ENCODE data around the gene ITGB1BP1.

The ITGB1BP1 gene

GRCh38 chr2:9404451-9404850 lies 18.9 kb downstream of the ITGB1BP1 start:
- POLR2A ChIA-PET = no interaction called here
- CTCF ChIA-PET = no interaction called here

GRCh38 chr2:9403924-9404323 lies 19.4 kb downstream of the ITGB1BP1 start:
- DNase-seq (ENCODE audit: extremely low spot score) = no peak
- TF ChIP-seq SP1 (IDR thresholded peaks at IDR 0.05) (no peak), ELF4 (IDR thresholded peaks at IDR 0.05) (no peak), LEF1 (IDR thresholded peaks at IDR 0.05; ENCODE audit: borderline replicate concordance) (no peak), TARDBP (IDR thresholded peaks at IDR 0.05) (no peak), CTBP1 (IDR thresholded peaks at IDR 0.05; ENCODE audit: borderline replicate concordance) (no peak), L3MBTL2 (conservative IDR thresholded peaks at IDR 0.05) (no peak), HDGF (IDR thresholded peaks at IDR 0.05; ENCODE audit: borderline replicate concordance) (no peak)
- ChIA-PET CTCF (no interaction called here), POLR2A (no interaction called here)

More at GRCh38 chr2:9404451-9404850, 18.9 kb downstream of the ITGB1BP1 start:
- TF ChIP-seq CTBP1 (IDR thresholded peaks at IDR 0.05; ENCODE audit: borderline replicate concordance) = no peak
- no peak for TF ChIP-seq NFRKB (IDR thresholded peaks at IDR 0.05)
- no peak for DNase-seq (ENCODE audit: extremely low spot score)

GRCh38 chr2:9401646-9402371 lies 21.5 kb downstream of the ITGB1BP1 start:
- TF ChIP-seq HDGF (IDR thresholded peaks at IDR 0.05; ENCODE audit: borderline replicate concordance) = no peak
- TF ChIP-seq FOXM1 (IDR thresholded peaks at IDR 0.05; ENCODE audit: borderline replicate concordance) = no peak
- no peak for TF ChIP-seq SP1 (IDR thresholded peaks at IDR 0.05)
- no peak for TF ChIP-seq SUZ12 (IDR thresholded peaks at IDR 0.05)
- no peak for TF ChIP-seq PKNOX1 (IDR thresholded peaks at IDR 0.05)
- no peak for TF ChIP-seq ARNT (IDR thresholded peaks at IDR 0.05)
- no peak for TF ChIP-seq L3MBTL2 (conservative IDR thresholded peaks at IDR 0.05)
- TF ChIP-seq TARDBP (IDR thresholded peaks at IDR 0.05) = no peak
- no peak for TF ChIP-seq ZNF384 (IDR thresholded peaks at IDR 0.05)
- TF ChIP-seq FOXA1 (IDR thresholded peaks at IDR 0.05) = no peak
- no peak for TF ChIP-seq NFRKB (IDR thresholded peaks at IDR 0.05)
- no peak for TF ChIP-seq CTBP1 (IDR thresholded peaks at IDR 0.05; ENCODE audit: borderline replicate concordance)
- TF ChIP-seq BHLHE40 (IDR thresholded peaks at IDR 0.05; ENCODE audit: borderline replicate concordance) = no peak
- POLR2A ChIA-PET = interaction anchor here (1.4 kb wide), 1 partner anchor 21 kb away, joined by 3 read pairs; the partner anchor contains the start of genes CPSF3 and ITGB1BP1
- no peak for DNase-seq (ENCODE audit: extremely low spot score)
- CTCF ChIA-PET = interaction anchor here (0.6 kb wide), 1 partner anchor 63 kb away, joined by 3 read pairs; no protein-coding TSS in a partner anchor

- CTCF ChIA-PET = interaction anchor here (0.6 kb wide), 1 partner anchor 260 kb away, joined by 3 read pairs; no protein-coding TSS in a partner anchor
- TF ChIP-seq SP1 (IDR thresholded peaks at IDR 0.05) = no peak
- TF ChIP-seq SUZ12 (IDR thresholded peaks at IDR 0.05) = no peak
- TF ChIP-seq FOXK2 (IDR thresholded peaks at IDR 0.05) = no peak
- TF ChIP-seq FOXM1 (IDR thresholded peaks at IDR 0.05; ENCODE audit: borderline replicate concordance) = no peak
- TF ChIP-seq L3MBTL2 (conservative IDR thresholded peaks at IDR 0.05) = no peak
- no peak for TF ChIP-seq ELF4 (IDR thresholded peaks at IDR 0.05)
- TF ChIP-seq NFRKB (IDR thresholded peaks at IDR 0.05) = no peak
- no peak for TF ChIP-seq BHLHE40 (IDR thresholded peaks at IDR 0.05; ENCODE audit: borderline replicate concordance)
- no peak for TF ChIP-seq PKNOX1 (IDR thresholded peaks at IDR 0.05)
- TF ChIP-seq ZNF384 (IDR thresholded peaks at IDR 0.05) = no peak
- no peak for TF ChIP-seq TARDBP (IDR thresholded peaks at IDR 0.05)
- no peak for TF ChIP-seq LEF1 (IDR thresholded peaks at IDR 0.05; ENCODE audit: borderline replicate concordance)
- no peak for TF ChIP-seq ARNT (IDR thresholded peaks at IDR 0.05)
- no peak for TF ChIP-seq HDGF (IDR thresholded peaks at IDR 0.05; ENCODE audit: borderline replicate concordance)
- TF ChIP-seq CTBP1 (IDR thresholded peaks at IDR 0.05; ENCODE audit: borderline replicate concordance) = no peak
- no peak for TF ChIP-seq FOXA1 (IDR thresholded peaks at IDR 0.05)
- POLR2A ChIA-PET = interaction anchor here (1.4 kb wide), 1 partner anchor 22 kb away, joined by 3 read pairs; the partner anchor contains the start of genes CPSF3 and ITGB1BP1
- no peak for DNase-seq (ENCODE audit: extremely low spot score)
These were observed 22.2 kb downstream of the ITGB1BP1 start for GRCh38 chr2:9401059-9401547.

GRCh38 chr2:9400268-9401058 lies 22.9 kb downstream of the ITGB1BP1 start:
- no peak for DNase-seq (ENCODE audit: extremely low spot score)
- no peak for TF ChIP-seq FOXA1 (IDR thresholded peaks at IDR 0.05)
- TF ChIP-seq BHLHE40 (IDR thresholded peaks at IDR 0.05; ENCODE audit: borderline replicate concordance) = no peak
- TF ChIP-seq ELF4 (IDR thresholded peaks at IDR 0.05) = no peak
- no peak for TF ChIP-seq FOXK2 (IDR thresholded peaks at IDR 0.05)
- TF ChIP-seq PKNOX1 (IDR thresholded peaks at IDR 0.05) = no peak
- TF ChIP-seq SUZ12 (IDR thresholded peaks at IDR 0.05) = no peak
- TF ChIP-seq LEF1 (IDR thresholded peaks at IDR 0.05; ENCODE audit: borderline replicate concordance) = no peak
- no peak for TF ChIP-seq FOXM1 (IDR thresholded peaks at IDR 0.05; ENCODE audit: borderline replicate concordance)
- no peak for TF ChIP-seq SP1 (IDR thresholded peaks at IDR 0.05)
- CTCF ChIA-PET = interaction anchor here (0.6 kb wide), 1 partner anchor 260 kb away, joined by 3 read pairs; no protein-coding TSS in a partner anchor
- POLR2A ChIA-PET = no interaction called here

Data from HEK293T (cell line).